Panc1 (cell line): ENCODE measurements around the gene DENND6A. TPM values are rescaled to one million over a fixed set of nuclear protein-coding genes. Genes with fewer than 3 reads are reported as not detected.

Source experiments
- ATAC-seq: fragments of 200-7000 bp; cut with Tn5 transposase; 2 replicates; pipeline ENCODE4 v1.9.1; 2020; ENCODE audit warnings: mild to moderate bottlenecking, moderate library complexity
- BruUV-seq: library from RNA; stranded (reverse); fragments of 400-500 nt; replicated peaks from 2 replicates; lab custom pipeline; 2021; lab: Mats Ljungman, UMichigan
- CTCF ChIA-PET: fragments of 300-600 bp; sonication (Branson Sonifier 250); formaldehyde crosslinking; loops from one replicate; lab custom pipeline; 2022; ENCODE audit warnings: antibody characterized with exemption; lab: Charles Lee
- POLR2A ChIA-PET: fragments of 300-600 bp; sonication (Branson Sonifier 250); formaldehyde crosslinking; loops from one replicate; lab custom pipeline; 2022; ENCODE audit warnings: antibody characterized with exemption; lab: Charles Lee
- DNase-seq: peaks from one replicate; pipeline ENCODE4 v3.0.0-alpha.2; 2010; ENCODE audit warnings: low read depth, low spot score
- H3K27ac ChIP-seq: 2 replicates; pipeline ENCODE4 v1.5.1; 2011; ENCODE audit warnings: mild to moderate bottlenecking, low read length, inconsistent platforms
- H3K27me3 ChIP-seq: fragments of 200-500 bp; sonication (Bioruptor generic); 2 replicates; pipeline ENCODE4 v1.6.0; 2014; ENCODE audit warnings: low read length, inconsistent platforms; ENCODE audit not compliant: control insufficient read depth, insufficient read depth
- H3K36me3 ChIP-seq: fragments of 200-500 bp; sonication (Bioruptor generic); 2 replicates; pipeline ENCODE4 v1.5.1; 2014; ENCODE audit warnings: inconsistent platforms, mild to moderate bottlenecking, low read length, moderate library complexity; ENCODE audit not compliant: control insufficient read depth, insufficient read depth
- H3K4me1 ChIP-seq: 2 replicates; pipeline ENCODE4 v1.5.1; 2011; ENCODE audit warnings: inconsistent platforms, mild to moderate bottlenecking, low read length, moderate library complexity; ENCODE audit not compliant: control insufficient read depth, insufficient read depth
- H3K4me3 ChIP-seq, 2 experiments: 2 replicates each; pipeline ENCODE4 v1.5.1; 2011 to 2012; ENCODE audit warnings: low read depth in 2 of 2, low read length in 2 of 2, mild to moderate bottlenecking in 2 of 2, inconsistent platforms in 1 of 2, moderate library complexity in 1 of 2
- H3K9me3 ChIP-seq: fragments of 200-500 bp; sonication (Bioruptor generic); 2 replicates; pipeline ENCODE4 v1.5.1; 2014; ENCODE audit warnings: low read depth, mild to moderate bottlenecking, inconsistent platforms, low read length, moderate library complexity; ENCODE audit not compliant: control insufficient read depth, insufficient read depth
- CTCF ChIP-seq: fragments of 450-650 bp; IDR thresholded peaks from 2 replicates; pipeline ENCODE4 v1.5.1; 2017; ENCODE audit warnings: mild to moderate bottlenecking
- POLR2AphosphoS5 ChIP-seq: IDR thresholded peaks from 2 replicates; pipeline ENCODE4 v1.6.1; 2012; ENCODE audit warnings: mild to moderate bottlenecking, low read depth, low read length, moderate library complexity
- REST ChIP-seq, 2 experiments: IDR thresholded peaks; 2 replicates each; pipeline ENCODE4 v1.6.1; 2011 to 2012; ENCODE audit warnings: low read depth in 2 of 2, control low read depth in 1 of 2, low read length in 1 of 2, mild to moderate bottlenecking in 1 of 2, moderate library complexity in 1 of 2; ENCODE audit not compliant: insufficient read depth in 1 of 2
- SIN3A ChIP-seq: IDR thresholded peaks from 2 replicates; pipeline ENCODE4 v1.6.1; 2012; ENCODE audit warnings: low read depth, mild to moderate bottlenecking, low read length, moderate library complexity, borderline replicate concordance; ENCODE audit not compliant: insufficient read depth
- TCF7L2 ChIP-seq: IDR thresholded peaks from 2 replicates; pipeline ENCODE4 v1.6.1; 2011; ENCODE audit warnings: mild to moderate bottlenecking, low read depth, low read length, inconsistent platforms
- in situ Hi-C: cut with HindIII; loops from 2 replicates; pipeline ENCODE4 v1.10.0; 2016; ENCODE audit warnings: low sequenced_read_pairs, low pct_unique_long_range_greater_than_20kb
- intact Hi-C: fragments of 100-400 bp; cut with micrococcal nuclease; formaldehyde crosslinking; loops from one replicate; pipeline ENCODE4 v1.10.0; 2022; ENCODE audit not compliant: unreplicated experiment
- total RNA-seq: library from RNA; stranded (reverse); gene quantifications from one replicate; pipeline ENCODE4 v1.2.1, GENCODE V29; 2021; ENCODE audit not compliant: unreplicated experiment

The DENND6A gene
- total RNA-seq, 1 experiment from 2014 or later: 18.1 TPM

DNA sequence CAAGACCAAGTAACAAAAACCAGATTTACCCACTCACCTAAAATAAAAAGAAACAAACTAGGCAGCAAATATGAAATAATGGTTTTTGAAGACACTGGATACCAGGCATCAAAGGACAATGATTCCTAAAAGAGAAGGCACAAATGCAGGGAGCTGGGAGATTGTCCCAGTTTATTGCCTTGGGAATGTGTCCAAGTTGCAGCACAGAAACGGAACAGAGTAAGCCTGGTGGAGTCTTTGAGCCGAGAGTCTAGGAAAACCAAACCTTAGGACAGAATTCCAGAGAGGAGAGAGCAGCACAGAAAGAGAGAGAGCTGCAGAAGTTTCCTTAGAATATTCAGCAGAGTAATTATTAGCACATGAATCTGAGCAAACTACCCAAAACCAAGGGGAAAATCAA lies 87.9 kb downstream of the DENND6A start:
- in situ Hi-C loops: no loop called here
- DNase-seq (no peak), ATAC-seq (no peak)
- Histone ChIP-seq H3K9me3 (no peaks in the 10 kb centered on the region), H3K4me1 (no peaks in the 10 kb centered on the region), H3K27me3 (no peaks in the 10 kb centered on the region), H3K36me3 (no peaks in the 10 kb centered on the region), H3K27ac (no peak overlapping the region), H3K4me3 (no peak overlapping the region)
- intact Hi-C loops: no loop called here
- ChIA-PET POLR2A (no interaction called here), CTCF (no interaction called here)
- TSS peak; percentile 37 for BruUV-seq
- TF ChIP-seq POLR2AphosphoS5 (no peak), REST (IDR thresholded peaks at IDR 0.05; ENCODE audit: insufficient read depth in 1 of 2, low read depth in 2 of 2, low read length in 1 of 2) (no peak), TCF7L2 (no peak), SIN3A (no peak), CTCF (no peak)

- intact Hi-C loops (no loop called here), in situ Hi-C loops (no loop called here)
- H3K9me3 ChIP-seq: no peaks in the 10 kb centered on the region
- H3K4me3 ChIP-seq: no peak overlapping the region
- ChIA-PET CTCF (interaction anchor here (0.6 kb wide), 1 partner anchor 90 kb away, joined by 17 read pairs; no protein-coding TSS in a partner anchor), POLR2A (no interaction called here)
- peaks cover 13% of the 10 kb centered on the region; the same call in 1 of the 2 replicates for H3K36me3 ChIP-seq
- TF ChIP-seq TCF7L2: no peak
- TF ChIP-seq POLR2AphosphoS5: no peak
- no peak for TF ChIP-seq SIN3A
- no peak for TF ChIP-seq CTCF
- TF ChIP-seq REST (IDR thresholded peaks at IDR 0.05; ENCODE audit: insufficient read depth in 1 of 2, low read depth in 2 of 2, low read length in 1 of 2): no peak
- no TSS peak for BruUV-seq
- ATAC-seq (no peak), DNase-seq (no peak)
- no peaks in the 10 kb centered on the region for H3K27me3 ChIP-seq
- no peak overlapping the region for H3K27ac ChIP-seq
- H3K4me1 ChIP-seq: peaks cover 3% of the 10 kb centered on the region; the same call in 1 of the 2 replicates
These were observed 92.7 kb downstream of the DENND6A start for GRCh38 chr3:57600195-57600594.
